HCT116 (cell line): ENCODE measurements around the gene KRTAP21-1. TPM values are rescaled to one million over a fixed set of nuclear protein-coding genes. Genes with fewer than 3 reads are reported as not detected.

Source experiments
- ATAC-seq: fragments of 200-7000 bp; cut with Tn5 transposase; 2 replicates; pipeline ENCODE4 v1.9.1; 2020; ENCODE audit warnings: mild to moderate bottlenecking, moderate library complexity
- BruUV-seq: library from RNA; stranded (reverse); fragments of 400-500 nt; replicated peaks from 2 replicates; lab custom pipeline; 2021; lab: Mats Ljungman, UMichigan
- CTCF ChIA-PET: fragments of 300-600 bp; sonication (Branson Sonifier 250); formaldehyde crosslinking; loops from one replicate; lab custom pipeline; 2021; ENCODE audit warnings: antibody characterized with exemption; lab: Charles Lee
- POLR2A ChIA-PET: fragments of 300-600, 350-600 bp; sonication (Branson Sonifier 250); formaldehyde crosslinking; loops from one replicate; lab custom pipeline; 2021; ENCODE audit warnings: antibody characterized with exemption; lab: Charles Lee
- RAD21 ChIA-PET, 2 experiments: fragments of 300-600 bp; sonication (Branson Sonifier 250); formaldehyde crosslinking; loops; one replicate each; lab custom pipeline; 2023; ENCODE audit warnings: low total read pairs in 2 of 2; ENCODE audit not compliant: uncharacterized antibody in 2 of 2, unreplicated experiment in 2 of 2, low non-redundant PET in 1 of 2; lab: Charles Lee
- DNase-seq: peaks from one replicate; pipeline ENCODE4 v3.0.0-alpha.2; 2010; ENCODE audit warnings: low read depth, low spot score
- H2AFZ ChIP-seq: fragments of 200-600 bp; shearing (Covaris generic), sonication (generic); 2 replicates; pipeline ENCODE4 v1.6.1; 2017; ENCODE audit warnings: low read depth, mixed run types, mixed read lengths, antibody characterized with exemption, low read length; ENCODE audit not compliant: poor library complexity, severe bottlenecking
- H3K27ac ChIP-seq: 2 replicates; pipeline ENCODE4 v1.5.1; 2012; ENCODE audit warnings: low read depth, low read length
- H3K27me3 ChIP-seq: fragments of 200-600 bp; sonication (generic); 2 replicates; pipeline ENCODE4 v1.6.1; 2016; ENCODE audit warnings: mixed run types, low read length, mixed read lengths; ENCODE audit not compliant: insufficient read depth
- H3K36me3 ChIP-seq, 2 experiments: fragments of 200-500 bp in 1 of 2; fragments of 200-600 bp in 1 of 2; sonication (Bioruptor generic) in 1 of 2; sonication (generic) in 1 of 2; 2 replicates each; pipeline versions ENCODE4 v1.5.1 to v1.6.1; 2014 to 2016; ENCODE audit warnings: low read length in 2 of 2, inconsistent platforms in 1 of 2, mixed read lengths in 1 of 2, mixed run types in 1 of 2; ENCODE audit not compliant: insufficient read depth in 2 of 2, control insufficient read depth in 1 of 2
- H3K4me1 ChIP-seq, 2 experiments: fragments of 200-600 bp in 1 of 2; sonication (generic) in 1 of 2; 2 replicates each; pipeline versions ENCODE4 v1.5.1 to v1.6.1; 2012 to 2017; ENCODE audit warnings: low read length in 2 of 2, inconsistent platforms in 1 of 2, mild to moderate bottlenecking in 1 of 2, mixed read lengths in 1 of 2, mixed run types in 1 of 2, moderate library complexity in 1 of 2; ENCODE audit not compliant: insufficient read depth in 2 of 2, control insufficient read depth in 1 of 2
- H3K4me2 ChIP-seq: fragments of 200-600 bp; sonication (generic); 2 replicates; pipeline ENCODE4 v1.6.1; 2017; ENCODE audit warnings: mixed run types, low read length, mixed read lengths
- H3K4me3 ChIP-seq, 2 experiments: fragments of 200-600 bp in 1 of 2; sonication (generic) in 1 of 2; replicated peaks in 1 of 2; 2 replicates each; pipeline ENCODE4 v1.5.1; 2011 to 2016; ENCODE audit warnings: low read length in 2 of 2, control low read depth in 1 of 2, low read depth in 1 of 2, mild to moderate bottlenecking in 1 of 2, mixed read lengths in 1 of 2, mixed run types in 1 of 2
- H3K79me2 ChIP-seq: fragments of 200-600 bp; sonication (generic); 2 replicates; pipeline ENCODE4 v1.6.1; 2017; ENCODE audit warnings: mild to moderate bottlenecking, mixed run types, low read length, moderate library complexity, mixed read lengths; ENCODE audit not compliant: insufficient read depth
- H3K9ac ChIP-seq: fragments of 200-600 bp; sonication (generic); 2 replicates; pipeline ENCODE4 v1.6.1; 2016; ENCODE audit warnings: low read length, mixed read lengths
- H3K9me2 ChIP-seq: fragments of 200-600 bp; sonication (generic), shearing (Covaris generic); 2 replicates; pipeline ENCODE4 v1.6.1; 2017; ENCODE audit warnings: mixed run types, mild to moderate bottlenecking, moderate library complexity; ENCODE audit not compliant: insufficient read depth
- H3K9me3 ChIP-seq, 2 experiments: fragments of 200-500 bp in 1 of 2; fragments of 200-600 bp in 1 of 2; sonication (Bioruptor generic) in 1 of 2; sonication (generic) in 1 of 2; 2 replicates each; pipeline ENCODE4 v1.6.1; 2014 to 2017; ENCODE audit warnings: low read length in 2 of 2, mixed read lengths in 2 of 2, inconsistent platforms in 1 of 2, low read depth in 1 of 2, mild to moderate bottlenecking in 1 of 2, mixed run types in 1 of 2, moderate library complexity in 1 of 2; ENCODE audit not compliant: control insufficient read depth in 1 of 2, insufficient read depth in 1 of 2
- H4K20me1 ChIP-seq: fragments of 200-600 bp; sonication (generic), shearing (Covaris generic); 2 replicates; pipeline ENCODE4 v1.6.1; 2017; ENCODE audit warnings: mixed run types, mild to moderate bottlenecking, moderate library complexity; ENCODE audit not compliant: insufficient read depth
- ATF3 ChIP-seq: IDR thresholded peaks from 2 replicates; pipeline ENCODE4 v1.6.1; 2012
- RAD21 ChIP-seq: IDR thresholded peaks from 2 replicates; pipeline ENCODE4 v1.6.1; 2012; ENCODE audit warnings: low read depth, mild to moderate bottlenecking
- REST ChIP-seq: IDR thresholded peaks from 2 replicates; pipeline ENCODE4 v1.6.1; 2012; ENCODE audit warnings: low read depth
- TCF7L2 ChIP-seq: IDR thresholded peaks from 2 replicates; pipeline ENCODE4 v1.7.0; 2011; ENCODE audit warnings: borderline replicate concordance, inconsistent platforms; ENCODE audit not compliant: insufficient read depth, insufficient read length; ENCODE audit errors: extremely low read depth
- intact Hi-C: fragments of 100-400 bp; cut with micrococcal nuclease; formaldehyde crosslinking; loops from 2 replicates; pipeline ENCODE4 v1.10.0; 2022
- total RNA-seq: library from RNA; stranded (reverse); gene quantifications from one replicate; pipeline ENCODE4 v1.2.1, GENCODE V29; 2021; ENCODE audit not compliant: unreplicated experiment

Gene KRTAP21-1
- total RNA-seq, 1 experiment from 2014 or later: not detected

GRCh38 chr21:30740462-30740861 is 14.8 kb downstream of the KRTAP21-1 start (continued):
- TF ChIP-seq REST: no peak

DNA sequence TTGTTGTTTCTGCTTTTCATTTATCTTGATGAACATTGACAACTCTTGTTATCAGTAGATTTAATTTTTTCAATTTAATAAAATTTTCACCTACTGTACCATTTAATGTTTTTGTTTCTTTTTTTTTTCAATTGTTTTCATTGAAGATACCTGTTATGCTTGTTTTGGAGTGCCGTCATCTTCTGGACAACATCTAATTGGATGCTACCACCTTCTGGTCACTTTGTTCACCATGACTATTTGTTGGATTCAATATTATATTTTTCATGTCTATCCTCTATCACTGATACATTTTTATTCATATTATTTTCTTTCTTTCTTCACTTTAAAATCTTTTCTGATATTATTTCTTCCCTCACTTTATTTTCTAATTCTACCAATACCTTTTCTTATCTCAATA is 22.2 kb downstream of the KRTAP21-1 start:
- DNase-seq: no peak
- H2AFZ ChIP-seq: no peak overlapping the region
- no peaks in the 10 kb centered on the region for H3K36me3 ChIP-seq
- ChIA-PET CTCF (no interaction called here), RAD21 (no interaction called here), POLR2A (no interaction called here)
- H3K79me2 ChIP-seq: no peaks in the 10 kb centered on the region
- H3K4me2 ChIP-seq: no peak overlapping the region
- H3K9me2 ChIP-seq: no peaks in the 10 kb centered on the region
- no peak overlapping the region for H3K9ac ChIP-seq
- peaks cover 0 to 18% of the 10 kb centered on the region in 2 experiments; a peak in 3 of 4 replicates for H3K9me3 ChIP-seq
- ATAC-seq: no peak
- no TSS peak for BruUV-seq
- no peaks in the 10 kb centered on the region for H3K27me3 ChIP-seq
- no peak overlapping the region for H3K27ac ChIP-seq
- intact Hi-C loops: no loop called here
- no peaks in the 10 kb centered on the region for H4K20me1 ChIP-seq
- H3K4me1 ChIP-seq: no peaks in the 10 kb centered on the region
- H3K4me3 ChIP-seq: no peak overlapping the region
- TF ChIP-seq ATF3 (no peak), RAD21 (no peak), TCF7L2 (no peak)
